Esophagus muscularis mucosa (tissue), 3 donors: ENCODE measurements around the gene SPSB4.

Source experiments
- POLR2A ChIP-seq: fragments of 450-650 bp; IDR thresholded peaks from one replicate; pipeline ENCODE4 v1.6.1; 2017; ENCODE audit warnings: antibody characterized with exemption, moderate library complexity, mild to moderate bottlenecking, low read depth
- TF ChIP-seq, protein P1 (sequence below), 3 experiments: fragments of 200-600 bp in 2 of 3; fragments of 450-650 bp in 1 of 3; sonication (generic) in 2 of 3; IDR thresholded peaks; one replicate each; pipeline ENCODE4 v1.5.1; 2017 to 2019; ENCODE audit warnings: antibody characterized with exemption in 3 of 3, mild to moderate bottlenecking in 2 of 3, moderate library complexity in 1 of 3

GRCh38 chr3:141147657-141148056 is 96.5 kb downstream of the SPSB4 start:
- TF ChIP-seq POLR2A: no peak
- TF ChIP-seq, protein P1, sequence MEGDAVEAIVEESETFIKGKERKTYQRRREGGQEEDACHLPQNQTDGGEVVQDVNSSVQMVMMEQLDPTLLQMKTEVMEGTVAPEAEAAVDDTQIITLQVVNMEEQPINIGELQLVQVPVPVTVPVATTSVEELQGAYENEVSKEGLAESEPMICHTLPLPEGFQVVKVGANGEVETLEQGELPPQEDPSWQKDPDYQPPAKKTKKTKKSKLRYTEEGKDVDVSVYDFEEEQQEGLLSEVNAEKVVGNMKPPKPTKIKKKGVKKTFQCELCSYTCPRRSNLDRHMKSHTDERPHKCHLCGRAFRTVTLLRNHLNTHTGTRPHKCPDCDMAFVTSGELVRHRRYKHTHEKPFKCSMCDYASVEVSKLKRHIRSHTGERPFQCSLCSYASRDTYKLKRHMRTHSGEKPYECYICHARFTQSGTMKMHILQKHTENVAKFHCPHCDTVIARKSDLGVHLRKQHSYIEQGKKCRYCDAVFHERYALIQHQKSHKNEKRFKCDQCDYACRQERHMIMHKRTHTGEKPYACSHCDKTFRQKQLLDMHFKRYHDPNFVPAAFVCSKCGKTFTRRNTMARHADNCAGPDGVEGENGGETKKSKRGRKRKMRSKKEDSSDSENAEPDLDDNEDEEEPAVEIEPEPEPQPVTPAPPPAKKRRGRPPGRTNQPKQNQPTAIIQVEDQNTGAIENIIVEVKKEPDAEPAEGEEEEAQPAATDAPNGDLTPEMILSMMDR (IDR thresholded peaks at IDR 0.05): no peak
